Naive B cell (primary cell): ENCODE results near the gene CD93. TPM values are rescaled to one million over a fixed set of nuclear protein-coding genes. Genes with fewer than 3 reads are reported as not detected.

Experiments
- ATAC-seq, 2 donors: fragments of 150-1000 bp; cut with Tn5 transposase; 2 replicates each; pipeline ENCODE4 v1.10.0; 2021; ENCODE audit warnings: low read depth in 2 of 2, mild to moderate bottlenecking in 2 of 2, moderate library complexity in 2 of 2
- DNase-seq: peaks from one replicate; pipeline ENCODE4 v3.0.0; 2022
- H3K27ac Mint-ChIP-seq, 6 donors: one replicate each; pipeline ENCODE4 v1.8.0; 2020 to 2022; ENCODE audit warnings: mild to moderate bottlenecking in 6 of 6, mixed read lengths in 6 of 6, moderate library complexity in 5 of 6, inconsistent platforms in 2 of 6
- H3K27me3 Mint-ChIP-seq, 3 donors: one replicate each; pipeline ENCODE4 v1.8.0; 2021 to 2022; ENCODE audit warnings: mixed read lengths in 3 of 3, mild to moderate bottlenecking in 1 of 3
- H3K36me3 Mint-ChIP-seq, 2 donors: one replicate each; pipeline ENCODE4 v1.8.0; 2020 to 2022; ENCODE audit warnings: mixed read lengths in 2 of 2, inconsistent platforms in 1 of 2, mild to moderate bottlenecking in 1 of 2
- H3K4me1 Mint-ChIP-seq, 3 donors: one replicate each; pipeline ENCODE4 v1.8.0; 2020 to 2022; ENCODE audit warnings: mixed read lengths in 3 of 3, inconsistent platforms in 1 of 3, mild to moderate bottlenecking in 1 of 3, moderate library complexity in 1 of 3
- H3K4me3 Mint-ChIP-seq, 8 donors: one replicate each; pipeline ENCODE4 v1.8.0; 2020 to 2022; ENCODE audit warnings: mild to moderate bottlenecking in 8 of 8, mixed read lengths in 8 of 8, moderate library complexity in 8 of 8, inconsistent platforms in 2 of 8
- H3K9me3 Mint-ChIP-seq, 7 donors: one replicate each; pipeline ENCODE4 v1.8.0; 2020 to 2022; ENCODE audit warnings: mixed read lengths in 7 of 7, mild to moderate bottlenecking in 5 of 7, inconsistent platforms in 2 of 7, moderate library complexity in 1 of 7
- polyA plus RNA-seq, 6 donors: library from polyadenylated mRNA; unstranded; fragments of 300-500 nt; fragmentation: Illumina TruSeq; gene quantifications; one replicate each; pipeline ENCODE4 v1.2.3, GENCODE V29; 2021; ENCODE audit warnings: low read depth in 6 of 6

Gene CD93
- polyA plus RNA-seq, 6 donors from 2014 or later = 0.05 to 0.16 (median 0.05) TPM; not detected in 3

DNA sequence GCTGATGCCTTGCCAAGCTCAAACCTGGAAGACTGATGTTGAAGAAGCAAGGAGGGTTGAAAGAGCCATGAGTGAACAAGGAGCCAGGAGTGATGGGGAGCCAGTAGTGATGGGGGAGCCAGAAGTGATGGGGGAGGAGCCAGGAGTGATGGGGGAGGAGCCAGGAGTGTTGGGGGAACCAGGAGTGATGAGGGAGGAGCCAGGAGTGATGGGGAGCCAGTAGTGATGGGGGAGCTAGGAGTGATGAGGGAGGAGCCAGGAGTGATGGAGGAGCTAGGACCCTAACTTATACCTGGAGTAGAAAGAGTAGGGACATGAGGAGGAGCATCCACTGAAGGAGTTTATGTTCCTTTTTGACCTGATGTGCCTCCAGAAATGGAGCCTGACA, 14.6 kb upstream of the CD93 start:
- DNase-seq = no peak
- Mint-ChIP-seq H3K4me1 (peaks cover 0 to 4% (median 0%) of the 10 kb centered on the region in 3 donors), H3K27ac (no peak overlapping the region), H3K27me3 (peaks cover 0 to 6% (median 0%) of the 10 kb centered on the region in 3 donors), H3K36me3 (no peaks in the 10 kb centered on the region), H3K4me3 (no peak overlapping the region), H3K9me3 (no peaks in the 10 kb centered on the region)
- ATAC-seq = no peak

DNA sequence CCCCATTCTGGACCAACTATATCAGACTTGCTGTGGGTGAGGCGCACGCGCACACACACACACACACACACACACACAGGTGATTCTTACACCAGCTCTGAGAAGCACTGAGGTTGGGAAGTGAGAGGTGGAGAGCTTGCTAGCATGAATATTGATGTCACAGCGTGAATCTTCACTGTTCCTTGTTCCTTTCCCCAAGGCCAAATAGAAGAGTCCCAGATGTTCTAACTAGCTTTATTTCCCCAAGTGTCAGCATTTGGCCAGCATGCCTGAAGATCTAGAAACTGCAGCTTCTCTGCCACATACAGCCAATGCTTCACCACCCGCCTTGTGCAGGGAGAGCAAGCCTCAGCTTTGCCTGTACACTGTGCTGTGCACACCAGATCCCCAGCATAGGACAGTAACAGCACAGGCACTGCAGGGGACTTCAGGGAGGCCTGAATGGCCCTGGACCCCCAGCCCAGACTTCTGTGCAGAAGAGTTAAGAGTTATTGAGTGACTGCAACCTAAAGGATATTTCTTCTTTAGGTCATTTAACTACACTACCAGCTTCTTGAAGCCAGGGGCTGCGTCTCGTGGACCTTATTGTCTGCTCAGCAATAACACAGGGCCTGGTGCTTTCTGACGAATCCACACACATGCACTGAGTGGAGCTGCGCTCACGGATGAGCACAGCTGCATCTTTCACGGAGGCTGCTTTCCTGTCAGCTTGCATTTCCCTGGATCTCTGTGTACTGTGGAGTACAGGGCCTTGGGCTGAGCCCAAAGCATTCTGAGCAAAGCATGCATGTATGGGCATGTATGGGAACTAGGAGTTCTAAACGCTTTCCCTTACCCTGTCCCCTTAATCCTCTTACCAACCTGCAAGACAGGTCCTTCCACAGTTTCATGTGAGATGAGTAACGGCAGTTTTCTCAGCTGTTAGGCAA, 13.9 kb upstream of the CD93 start:
- Mint-ChIP-seq H3K4me1 (peaks cover 0 to 4% (median 0%) of the 10 kb centered on the region in 3 donors), H3K9me3 (no peaks in the 10 kb centered on the region), H3K4me3 (no peak overlapping the region), H3K36me3 (no peaks in the 10 kb centered on the region), H3K27ac (no peak overlapping the region), H3K27me3 (peaks cover 0 to 13% (median 0%) of the 10 kb centered on the region in 3 donors)
- ATAC-seq = no peak
- DNase-seq = no peak

DNA sequence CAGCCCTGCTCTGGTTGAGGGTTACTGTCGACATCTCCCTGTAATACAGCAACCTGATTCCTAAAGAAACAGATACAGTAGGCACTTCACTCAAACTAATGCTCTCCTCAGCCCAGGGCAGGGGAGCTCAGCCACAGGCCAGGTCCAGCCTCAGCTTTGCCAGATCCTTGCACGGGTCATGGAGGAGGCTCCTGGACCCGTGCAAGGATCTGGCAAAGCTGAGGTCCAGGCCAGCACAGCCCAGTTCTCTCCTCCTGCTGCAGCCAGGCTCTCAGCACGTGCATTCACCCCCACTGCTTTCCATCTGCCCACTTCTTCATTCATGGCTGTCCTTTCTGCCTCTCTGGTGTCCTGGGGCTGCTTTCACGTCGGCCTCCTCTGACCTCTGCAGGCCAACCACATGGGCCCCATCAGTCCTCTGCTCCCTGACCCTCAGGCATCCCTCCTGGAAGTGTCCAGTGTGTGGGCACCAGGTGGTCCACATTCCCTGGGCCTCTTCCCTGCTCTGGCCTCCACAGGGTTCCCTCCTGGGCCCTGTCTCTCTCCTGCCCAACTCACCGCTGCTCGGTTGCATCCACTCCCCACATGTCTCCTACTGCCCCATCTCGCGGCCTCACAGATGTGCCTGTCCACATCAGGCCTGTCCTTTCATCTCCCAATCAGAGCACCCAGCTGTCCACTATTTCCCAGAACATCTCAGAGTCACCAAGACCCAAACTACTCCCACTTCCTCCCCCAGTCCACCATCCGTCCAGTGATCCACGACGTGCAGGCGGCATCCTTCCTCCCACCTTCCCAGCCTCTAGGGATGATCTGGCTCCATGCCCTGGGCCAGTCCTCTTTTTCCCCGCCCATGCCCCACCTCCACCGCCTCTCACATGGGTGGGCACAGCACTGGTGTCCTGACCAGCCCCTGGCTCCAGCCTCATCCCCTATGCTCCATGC, 11.8 kb upstream of the CD93 start:
- H3K4me3 Mint-ChIP-seq = peak overlapping the region in 1 of 8 donors; percentile 29
- H3K36me3 Mint-ChIP-seq = no peaks in the 10 kb centered on the region
- ATAC-seq (no peak), DNase-seq (no peak)
- peaks cover 0 to 4% (median 0%) of the 10 kb centered on the region in 3 donors for H3K4me1 Mint-ChIP-seq
- H3K27me3 Mint-ChIP-seq = peaks cover 0 to 29% (median 5%) of the 10 kb centered on the region in 3 donors
- no peaks in the 10 kb centered on the region for H3K9me3 Mint-ChIP-seq
- no peak overlapping the region for H3K27ac Mint-ChIP-seq

DNA sequence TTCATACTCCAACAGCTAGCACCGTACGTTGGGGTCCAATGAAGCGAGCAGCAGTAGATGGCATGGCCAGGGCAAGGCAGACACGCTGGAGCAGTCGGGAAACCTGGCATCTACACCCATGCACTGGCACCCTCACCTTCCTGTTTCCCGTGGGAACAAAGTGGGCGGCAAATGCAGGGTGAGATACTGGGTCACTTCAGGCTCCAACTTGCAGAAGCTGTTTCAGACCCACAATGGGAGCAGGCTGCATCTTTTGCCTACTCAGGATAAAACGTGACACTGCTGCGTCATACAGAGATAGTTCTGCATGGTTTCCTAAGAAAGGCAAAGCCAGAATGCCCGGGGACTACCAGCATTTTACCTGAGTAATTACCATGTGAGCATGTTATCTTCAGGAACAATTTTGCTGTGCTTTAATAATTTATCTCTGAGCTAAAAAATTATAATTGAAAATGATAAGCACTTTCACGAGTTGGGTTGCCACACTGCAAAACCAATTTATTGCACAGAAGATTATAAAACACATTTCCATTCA, 10.9 kb upstream of the CD93 start:
- DNase-seq (no peak), ATAC-seq (no peak)
- Mint-ChIP-seq H3K27ac (no peak overlapping the region), H3K9me3 (no peaks in the 10 kb centered on the region), H3K27me3 (peaks cover 0 to 29% (median 5%) of the 10 kb centered on the region in 3 donors), H3K4me3 (no peak overlapping the region), H3K36me3 (no peaks in the 10 kb centered on the region), H3K4me1 (peaks cover 0 to 4% (median 0%) of the 10 kb centered on the region in 3 donors)

DNA sequence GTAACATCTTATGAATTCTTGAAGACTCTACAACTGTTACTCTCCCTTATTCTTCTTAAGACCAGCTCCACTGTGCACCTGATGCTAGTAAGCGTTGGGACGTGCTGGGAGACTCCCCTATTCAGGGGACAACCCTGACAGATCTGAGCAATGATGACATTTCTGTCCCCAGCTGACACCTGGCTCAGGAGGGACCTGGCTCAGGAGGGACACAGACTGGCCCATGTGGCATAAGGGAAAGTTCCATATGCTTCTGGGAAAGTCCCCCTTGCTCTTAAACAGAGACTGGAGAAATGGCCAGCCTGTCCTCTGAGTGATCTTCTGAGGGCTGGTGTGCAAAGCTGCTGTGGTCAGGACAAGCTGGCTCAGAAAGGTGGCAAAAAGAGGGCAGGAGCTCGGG, 10.0 kb upstream of the CD93 start:
- Mint-ChIP-seq H3K36me3 (no peaks in the 10 kb centered on the region), H3K9me3 (no peaks in the 10 kb centered on the region), H3K4me1 (peaks cover 0 to 4% (median 0%) of the 10 kb centered on the region in 3 donors), H3K27ac (no peak overlapping the region), H3K4me3 (no peak overlapping the region), H3K27me3 (peaks cover 0 to 29% (median 5%) of the 10 kb centered on the region in 3 donors)
- ATAC-seq = no peak
- DNase-seq = no peak

DNA sequence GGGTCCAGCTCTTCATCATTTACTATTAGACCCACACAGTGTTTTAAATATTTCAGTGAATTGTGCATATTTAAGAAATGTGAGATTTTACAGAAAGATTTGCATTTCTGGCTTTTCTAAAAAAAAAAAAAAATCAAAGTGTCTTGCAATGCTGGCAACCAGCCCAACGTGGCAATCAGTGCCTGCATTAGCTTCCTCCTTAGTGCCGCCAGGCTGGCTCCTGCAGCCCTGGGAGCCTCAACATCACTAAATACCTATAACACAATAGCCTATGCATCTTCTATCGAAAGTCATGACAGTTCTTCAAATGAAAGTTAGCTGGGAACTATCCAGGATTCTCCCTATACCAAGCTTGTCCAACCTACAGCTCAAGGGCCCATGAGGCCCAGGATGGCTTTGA, 9.4 kb upstream of the CD93 start:
- no peaks in the 10 kb centered on the region for H3K36me3 Mint-ChIP-seq
- ATAC-seq = no peak

DNA sequence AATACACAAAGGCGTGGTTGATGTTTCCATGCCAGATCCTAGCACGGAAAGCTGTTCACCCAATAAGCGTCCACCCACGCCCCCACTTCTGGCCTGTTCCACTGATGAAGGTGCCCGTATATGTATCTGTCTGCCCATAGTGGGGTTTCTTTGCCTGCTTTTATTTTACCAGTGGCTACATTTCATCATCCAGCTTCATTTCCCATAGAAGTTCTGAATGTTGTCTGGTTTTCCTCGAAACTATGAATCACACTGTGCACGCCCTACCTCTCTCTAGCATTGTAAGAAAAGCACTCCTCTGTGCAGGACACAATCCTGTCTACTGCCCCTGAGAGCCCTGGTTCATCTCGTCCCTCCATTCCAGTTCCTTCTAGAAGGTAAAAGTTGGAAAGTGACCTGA, 8.8 kb upstream of the CD93 start:
- Mint-ChIP-seq H3K9me3 (no peaks in the 10 kb centered on the region), H3K27me3 (peaks cover 0 to 29% (median 5%) of the 10 kb centered on the region in 3 donors), H3K4me1 (peaks cover 0 to 4% (median 0%) of the 10 kb centered on the region in 3 donors), H3K27ac (no peak overlapping the region), H3K36me3 (no peaks in the 10 kb centered on the region), H3K4me3 (no peak overlapping the region)
- DNase-seq = no peak
- ATAC-seq = no peak

More for the DNA sequence above, 9.4 kb upstream of the CD93 start:
- Mint-ChIP-seq H3K9me3 (no peaks in the 10 kb centered on the region), H3K27ac (no peak overlapping the region), H3K4me1 (peaks cover 0 to 4% (median 0%) of the 10 kb centered on the region in 3 donors), H3K27me3 (peaks cover 0 to 29% (median 5%) of the 10 kb centered on the region in 3 donors), H3K4me3 (no peak overlapping the region)
- no peak for DNase-seq

DNA sequence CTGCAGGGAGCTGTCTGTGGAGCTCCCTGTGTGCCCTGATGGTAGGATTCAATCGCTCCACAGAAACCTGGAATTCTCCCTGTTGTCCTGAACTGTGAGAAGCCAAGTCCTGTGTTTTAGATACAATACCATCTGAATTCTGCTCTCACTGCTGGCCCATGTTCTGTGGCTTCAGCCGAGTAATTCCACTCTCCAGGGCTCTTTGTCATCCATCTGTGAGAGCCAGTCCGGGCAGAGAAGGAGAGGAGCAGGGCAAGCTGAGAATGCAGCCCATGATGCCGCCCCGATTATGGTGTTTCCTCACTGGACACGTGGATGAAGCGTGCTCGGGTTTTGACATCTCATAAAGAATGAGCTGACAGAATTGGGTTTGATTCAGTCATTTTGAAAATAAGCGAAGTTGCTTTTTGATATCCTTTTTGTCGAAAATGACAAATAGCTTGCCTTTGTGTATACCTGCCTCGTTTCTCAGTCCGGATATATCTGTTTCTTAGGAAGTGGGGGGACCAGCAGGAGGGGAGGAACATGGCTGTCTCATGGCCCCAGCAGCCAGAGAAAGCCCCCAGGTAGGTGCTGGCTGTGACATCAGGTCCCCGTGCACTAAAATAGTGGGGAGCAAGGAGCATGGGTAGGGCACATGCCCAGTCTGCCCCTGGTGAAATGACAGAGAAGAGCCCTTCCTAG, 8.2 kb upstream of the CD93 start:
- H3K4me1 Mint-ChIP-seq = peaks cover 0 to 4% (median 0%) of the 10 kb centered on the region in 3 donors
- no peak for ATAC-seq
- H3K27ac Mint-ChIP-seq = no peak overlapping the region
- DNase-seq = no peak
- no peaks in the 10 kb centered on the region for H3K36me3 Mint-ChIP-seq
- H3K4me3 Mint-ChIP-seq = peak overlapping the region in 1 of 8 donors; percentile 66
- H3K9me3 Mint-ChIP-seq = no peaks in the 10 kb centered on the region
- H3K27me3 Mint-ChIP-seq = peaks cover 0 to 29% (median 5%) of the 10 kb centered on the region in 3 donors

DNA sequence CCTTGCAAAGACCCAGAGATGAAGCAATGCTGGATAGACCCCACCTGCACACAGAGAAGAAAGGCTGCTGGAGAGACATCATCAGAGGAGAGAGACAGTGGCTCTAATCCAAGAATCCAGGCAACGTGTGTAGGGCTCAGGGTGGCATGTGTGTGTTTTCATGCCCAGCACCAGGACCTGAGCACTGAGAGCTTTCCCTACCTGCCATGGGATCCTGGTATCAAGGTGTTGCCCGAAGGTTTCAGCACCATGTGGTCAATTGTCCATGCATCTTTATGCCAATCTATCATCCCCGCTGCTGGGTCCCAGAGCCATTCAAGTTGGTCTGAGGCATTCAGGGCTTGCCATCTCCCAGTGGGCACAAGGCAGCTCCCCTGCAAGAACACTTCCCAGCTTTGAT, 7.5 kb upstream of the CD93 start:
- Mint-ChIP-seq H3K4me1 (peaks cover 0 to 4% (median under 1%) of the 10 kb centered on the region in 3 donors), H3K27me3 (peaks cover 4 to 31% (median 5%) of the 10 kb centered on the region in 3 donors), H3K27ac (no peak overlapping the region), H3K36me3 (no peaks in the 10 kb centered on the region), H3K9me3 (no peaks in the 10 kb centered on the region), H3K4me3 (no peak overlapping the region)
- DNase-seq = no peak
- ATAC-seq = no peak

DNA sequence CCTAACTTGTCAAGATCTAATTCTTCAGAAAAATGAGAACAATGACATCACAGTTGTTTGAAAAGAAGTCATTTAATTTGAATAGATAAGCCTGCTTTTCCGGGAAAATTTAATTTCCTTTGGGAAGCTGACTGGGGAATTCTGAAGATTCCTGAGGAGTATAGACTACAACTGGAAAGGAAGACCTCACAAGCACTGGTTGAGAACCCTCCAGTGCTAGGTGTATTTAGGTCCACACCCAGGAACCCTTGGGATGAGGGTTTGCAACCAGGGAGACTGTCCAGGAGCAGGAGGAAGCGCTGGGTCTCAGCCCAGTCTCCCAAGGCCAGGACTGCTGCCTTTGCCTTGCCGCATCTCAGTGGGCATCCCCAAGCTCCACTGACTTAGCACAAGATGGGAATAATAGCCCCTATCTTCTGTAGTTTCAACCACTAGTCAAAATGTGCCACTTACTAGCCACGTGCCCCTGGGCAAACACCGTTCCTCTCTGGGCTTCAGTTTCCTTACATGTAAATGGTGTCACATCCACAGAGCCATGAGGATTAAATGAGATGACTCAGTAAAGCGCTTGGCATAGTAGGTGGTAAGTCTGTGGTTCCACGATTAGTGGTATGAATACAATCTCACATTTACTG, 6.9 kb upstream of the CD93 start:
- Mint-ChIP-seq H3K4me3 (no peak overlapping the region), H3K9me3 (peaks cover 0 to under 1% (median 0%) of the 10 kb centered on the region in 7 donors), H3K27ac (no peak overlapping the region), H3K36me3 (no peaks in the 10 kb centered on the region), H3K4me1 (peaks cover under 1 to 3% (median 3%) of the 10 kb centered on the region in 3 donors), H3K27me3 (peaks cover 5 to 30% (median 9%) of the 10 kb centered on the region in 3 donors)
- no peak for ATAC-seq
- no peak for DNase-seq

DNA sequence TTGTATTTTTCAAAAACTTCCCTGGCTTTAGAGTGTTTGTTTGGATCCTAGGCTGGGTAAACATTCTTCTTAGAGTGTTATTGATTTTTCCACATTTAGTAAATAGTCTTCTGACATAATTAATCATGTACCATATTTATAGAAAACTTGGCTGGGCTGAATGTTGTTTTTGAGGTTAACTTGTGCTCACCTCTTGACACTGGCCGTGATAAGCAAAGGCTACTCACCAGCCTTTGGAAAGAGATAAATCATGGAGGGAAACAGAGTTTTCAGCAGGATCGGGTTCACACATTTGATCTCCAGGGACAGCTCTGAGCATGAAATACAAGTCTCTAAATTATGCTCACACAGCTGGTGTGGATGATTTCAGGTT, 6.2 kb upstream of the CD93 start:
- DNase-seq = no peak
- Mint-ChIP-seq H3K4me3 (no peak overlapping the region), H3K4me1 (peaks cover 6 to 7% (median 6%) of the 10 kb centered on the region in 3 donors), H3K27ac (no peak overlapping the region), H3K27me3 (peaks cover 5 to 32% (median 14%) of the 10 kb centered on the region in 3 donors), H3K9me3 (peaks cover 0 to 1% (median 0%) of the 10 kb centered on the region in 7 donors), H3K36me3 (no peaks in the 10 kb centered on the region)
- no peak for ATAC-seq

DNA sequence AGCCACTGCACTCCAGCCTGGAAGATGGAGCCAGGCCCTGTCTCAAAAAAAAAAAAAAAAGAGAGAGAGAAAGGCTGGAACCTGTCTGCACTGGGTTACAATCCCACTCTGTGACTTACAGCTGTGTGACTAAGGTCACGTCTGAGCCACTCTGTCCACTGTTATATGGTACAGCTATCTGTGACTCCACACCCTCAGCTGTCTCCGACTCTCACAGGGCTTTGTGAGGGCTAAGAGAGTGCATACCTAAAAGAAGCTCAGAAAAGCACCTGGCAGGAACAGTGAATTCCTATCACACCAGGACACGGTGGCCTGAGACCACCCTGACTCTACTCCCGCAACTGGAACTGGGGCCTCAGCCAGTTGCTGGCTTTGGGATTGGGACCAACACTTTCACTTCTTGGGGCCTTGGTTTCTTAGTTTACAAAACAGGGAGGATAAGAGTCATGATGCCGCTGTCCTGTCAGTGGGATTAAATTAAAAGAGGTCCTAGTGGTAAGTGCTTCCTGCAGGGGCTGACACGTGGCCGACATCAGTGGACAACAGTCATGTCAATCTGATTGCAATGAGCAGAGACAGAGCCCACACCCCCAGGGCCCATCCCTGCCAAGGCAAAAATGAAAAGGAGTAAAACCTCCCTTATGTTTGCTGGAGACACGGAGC, 5.7 kb upstream of the CD93 start:
- no peak for DNase-seq
- H3K4me3 Mint-ChIP-seq = no peak overlapping the region
- peaks cover 0 to 1% (median 0%) of the 10 kb centered on the region in 7 donors for H3K9me3 Mint-ChIP-seq
- no peak overlapping the region for H3K27ac Mint-ChIP-seq
- H3K36me3 Mint-ChIP-seq = no peaks in the 10 kb centered on the region
- no peak for ATAC-seq
- H3K4me1 Mint-ChIP-seq = peaks cover 7 to 11% (median 10%) of the 10 kb centered on the region in 3 donors
- H3K27me3 Mint-ChIP-seq = peaks cover 5 to 33% (median 16%) of the 10 kb centered on the region in 3 donors
